Neural cell (in vitro differentiated cells): ENCODE data around the gene KLHL9. TPM values are rescaled to one million over a fixed set of nuclear protein-coding genes. Genes with fewer than 3 reads are reported as not detected.

Experiments
- H2AFZ ChIP-seq: fragments of 200-600, 300-800 bp; sonication (generic), shearing (Covaris generic); 2 replicates; pipeline ENCODE4 v1.6.0; 2014; ENCODE audit warnings: low read depth, mild to moderate bottlenecking, antibody characterized with exemption, low read length, moderate library complexity
- H3F3A ChIP-seq: fragments of 200-600 bp; shearing (Covaris generic); 2 replicates; pipeline ENCODE4 v1.6.1; 2016; ENCODE audit warnings: mild to moderate bottlenecking, moderate library complexity, mixed read lengths, antibody characterized with exemption, low read length; ENCODE audit not compliant: insufficient read depth, poor library complexity, severe bottlenecking
- H3K27ac ChIP-seq: fragments of 200-600, 300-800 bp; sonication (generic), shearing (Covaris generic); 2 replicates; pipeline ENCODE4 v1.5.1; 2014; ENCODE audit warnings: mild to moderate bottlenecking, low read length, moderate library complexity
- H3K27me3 ChIP-seq: fragments of 300-800, 200-600 bp; sonication (generic), shearing (Covaris generic); 2 replicates; pipeline ENCODE4 v1.6.0; 2014; ENCODE audit warnings: mild to moderate bottlenecking, low read depth, low read length, moderate library complexity; ENCODE audit not compliant: insufficient read depth
- H3K36me3 ChIP-seq: fragments of 300-800, 200-600 bp; sonication (generic), shearing (Covaris generic); 2 replicates; pipeline ENCODE4 v1.5.1; 2014; ENCODE audit warnings: mild to moderate bottlenecking, antibody characterized with exemption, low read length, moderate library complexity; ENCODE audit not compliant: insufficient read depth
- H3K4me2 ChIP-seq: fragments of 300-800, 200-600 bp; sonication (generic), shearing (Covaris generic); 2 replicates; pipeline ENCODE4 v1.6.0; 2014; ENCODE audit warnings: mild to moderate bottlenecking, low read length
- H3K4me3 ChIP-seq: fragments of 300-800, 200-600 bp; sonication (generic), shearing (Covaris generic); 2 replicates; pipeline ENCODE4 v1.5.1; 2014; ENCODE audit warnings: mild to moderate bottlenecking, low read length, moderate library complexity
- H3K79me2 ChIP-seq: fragments of 200-600 bp; shearing (Covaris generic); replicated peaks from 2 replicates; pipeline ENCODE4 v1.6.0; 2014; ENCODE audit warnings: mild to moderate bottlenecking, low read length, moderate library complexity; ENCODE audit not compliant: insufficient read depth
- H3K9ac ChIP-seq: fragments of 300-800, 200-600 bp; sonication (generic), shearing (Covaris generic); 2 replicates; pipeline ENCODE4 v1.6.1; 2016; ENCODE audit warnings: mild to moderate bottlenecking, low read length, mixed read lengths
- H3K9me2 ChIP-seq: fragments of 200-600 bp; shearing (Covaris generic); 2 replicates; pipeline ENCODE4 v1.6.1; 2016; ENCODE audit warnings: mild to moderate bottlenecking, low read length, mixed read lengths; ENCODE audit not compliant: insufficient read depth
- H3K9me3 ChIP-seq: fragments of 200-600, 300-800 bp; sonication (generic), shearing (Covaris generic); 2 replicates; pipeline ENCODE4 v1.6.1; 2016; ENCODE audit warnings: mild to moderate bottlenecking, mixed run types, low read length, moderate library complexity, mixed read lengths
- H4K20me1 ChIP-seq: fragments of 200-600 bp; shearing (Covaris generic); 2 replicates; pipeline ENCODE4 v1.6.1; 2016; ENCODE audit warnings: mild to moderate bottlenecking, mixed run types; ENCODE audit not compliant: insufficient read depth
- EP300 ChIP-seq: fragments of 450-650 bp; conservative IDR thresholded peaks from 2 replicates; pipeline ENCODE4 v1.6.1; 2014; ENCODE audit warnings: antibody characterized with exemption, mild to moderate bottlenecking, moderate library complexity; ENCODE audit not compliant: poor library complexity, severe bottlenecking
- EZH2 ChIP-seq: fragments of 200-600, 300-800 bp; shearing (Covaris generic), sonication (generic); IDR thresholded peaks from 2 replicates; pipeline ENCODE4 v1.6.1; 2014; ENCODE audit warnings: antibody characterized with exemption, low read length, borderline replicate concordance, mild to moderate bottlenecking; ENCODE audit not compliant: insufficient read depth, poor library complexity, severe bottlenecking
- MXI1 ChIP-seq: fragments of 450-650 bp; conservative IDR thresholded peaks from 2 replicates; pipeline ENCODE4 v1.6.1; 2014; ENCODE audit warnings: antibody characterized with exemption, mild to moderate bottlenecking; ENCODE audit not compliant: poor library complexity, severe bottlenecking
- POLR2AphosphoS5 ChIP-seq: IDR thresholded peaks from 2 replicates; pipeline ENCODE4 v1.6.1; 2012
- RAD21 ChIP-seq: fragments of 450-650 bp; conservative IDR thresholded peaks from 2 replicates; pipeline ENCODE4 v1.6.1; 2014; ENCODE audit warnings: antibody characterized with exemption, mild to moderate bottlenecking, moderate library complexity
- SMC3 ChIP-seq: fragments of 450-650 bp; conservative IDR thresholded peaks from 2 replicates; pipeline ENCODE4 v1.6.1; 2014; ENCODE audit warnings: antibody characterized with exemption, mild to moderate bottlenecking, moderate library complexity; ENCODE audit not compliant: poor library complexity
- TAF1 ChIP-seq: IDR thresholded peaks from 2 replicates; pipeline ENCODE4 v1.6.1; 2012; ENCODE audit warnings: low read depth
- polyA plus RNA-seq: library from polyadenylated mRNA; depleted of rRNA; stranded (reverse); fragments of >200 nt; gene quantifications from 2 replicates; pipeline ENCODE4 v1.2.3, GENCODE V29; 2014
- TF ChIP-seq, protein P1 (sequence below): IDR thresholded peaks from 2 replicates; pipeline ENCODE4 v1.6.1; 2012; ENCODE audit warnings: borderline replicate concordance
- TF ChIP-seq, protein P2 (sequence below): fragments of 450-650 bp; IDR thresholded peaks from 2 replicates; pipeline ENCODE4 v1.5.1; 2014; ENCODE audit warnings: antibody characterized with exemption, mild to moderate bottlenecking, moderate library complexity; ENCODE audit not compliant: poor library complexity, severe bottlenecking

Gene KLHL9
- polyA plus RNA-seq, 1 donor from 2014 or later, result 40.9 TPM

DNA sequence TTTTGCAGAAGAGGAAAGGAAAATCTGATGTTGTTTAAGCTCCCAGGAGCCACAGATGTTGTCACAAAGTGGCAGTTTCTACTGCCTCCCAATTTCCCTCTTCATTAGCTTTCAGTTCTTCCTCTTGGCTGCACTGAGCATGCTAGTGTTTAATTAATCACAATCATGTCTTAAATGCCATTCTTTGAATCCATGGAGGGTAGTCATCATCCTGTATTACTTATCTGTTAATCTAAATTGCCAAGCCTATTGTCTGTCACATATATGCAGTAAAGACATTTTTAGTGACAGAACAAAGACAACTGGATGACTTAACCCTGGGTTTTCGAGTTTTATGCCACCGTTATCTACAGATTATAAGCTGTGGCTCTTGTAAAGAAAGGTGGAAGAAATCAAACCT is 14.7 kb downstream of the KLHL9 start:
- Histone ChIP-seq H3F3A (no peaks in the 10 kb centered on the region), H3K27ac (peak overlapping the region; percentile 25), H3K4me3 (no peak overlapping the region), H3K27me3 (no peaks in the 10 kb centered on the region), H3K9ac (no peak overlapping the region), H3K9me2 (no peaks in the 10 kb centered on the region), H3K9me3 (no peaks in the 10 kb centered on the region), H3K36me3 (no peaks in the 10 kb centered on the region), H3K79me2 (no peaks in the 10 kb centered on the region), H3K4me2 (no peak overlapping the region), H4K20me1 (no peaks in the 10 kb centered on the region), H2AFZ (no peak overlapping the region)
- no peak for TF ChIP-seq POLR2AphosphoS5
- no peak for TF ChIP-seq RAD21
- no peak for TF ChIP-seq TAF1
- TF ChIP-seq, protein P1, sequence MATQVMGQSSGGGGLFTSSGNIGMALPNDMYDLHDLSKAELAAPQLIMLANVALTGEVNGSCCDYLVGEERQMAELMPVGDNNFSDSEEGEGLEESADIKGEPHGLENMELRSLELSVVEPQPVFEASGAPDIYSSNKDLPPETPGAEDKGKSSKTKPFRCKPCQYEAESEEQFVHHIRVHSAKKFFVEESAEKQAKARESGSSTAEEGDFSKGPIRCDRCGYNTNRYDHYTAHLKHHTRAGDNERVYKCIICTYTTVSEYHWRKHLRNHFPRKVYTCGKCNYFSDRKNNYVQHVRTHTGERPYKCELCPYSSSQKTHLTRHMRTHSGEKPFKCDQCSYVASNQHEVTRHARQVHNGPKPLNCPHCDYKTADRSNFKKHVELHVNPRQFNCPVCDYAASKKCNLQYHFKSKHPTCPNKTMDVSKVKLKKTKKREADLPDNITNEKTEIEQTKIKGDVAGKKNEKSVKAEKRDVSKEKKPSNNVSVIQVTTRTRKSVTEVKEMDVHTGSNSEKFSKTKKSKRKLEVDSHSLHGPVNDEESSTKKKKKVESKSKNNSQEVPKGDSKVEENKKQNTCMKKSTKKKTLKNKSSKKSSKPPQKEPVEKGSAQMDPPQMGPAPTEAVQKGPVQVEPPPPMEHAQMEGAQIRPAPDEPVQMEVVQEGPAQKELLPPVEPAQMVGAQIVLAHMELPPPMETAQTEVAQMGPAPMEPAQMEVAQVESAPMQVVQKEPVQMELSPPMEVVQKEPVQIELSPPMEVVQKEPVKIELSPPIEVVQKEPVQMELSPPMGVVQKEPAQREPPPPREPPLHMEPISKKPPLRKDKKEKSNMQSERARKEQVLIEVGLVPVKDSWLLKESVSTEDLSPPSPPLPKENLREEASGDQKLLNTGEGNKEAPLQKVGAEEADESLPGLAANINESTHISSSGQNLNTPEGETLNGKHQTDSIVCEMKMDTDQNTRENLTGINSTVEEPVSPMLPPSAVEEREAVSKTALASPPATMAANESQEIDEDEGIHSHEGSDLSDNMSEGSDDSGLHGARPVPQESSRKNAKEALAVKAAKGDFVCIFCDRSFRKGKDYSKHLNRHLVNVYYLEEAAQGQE, result no peak
- TF ChIP-seq, protein P2, sequence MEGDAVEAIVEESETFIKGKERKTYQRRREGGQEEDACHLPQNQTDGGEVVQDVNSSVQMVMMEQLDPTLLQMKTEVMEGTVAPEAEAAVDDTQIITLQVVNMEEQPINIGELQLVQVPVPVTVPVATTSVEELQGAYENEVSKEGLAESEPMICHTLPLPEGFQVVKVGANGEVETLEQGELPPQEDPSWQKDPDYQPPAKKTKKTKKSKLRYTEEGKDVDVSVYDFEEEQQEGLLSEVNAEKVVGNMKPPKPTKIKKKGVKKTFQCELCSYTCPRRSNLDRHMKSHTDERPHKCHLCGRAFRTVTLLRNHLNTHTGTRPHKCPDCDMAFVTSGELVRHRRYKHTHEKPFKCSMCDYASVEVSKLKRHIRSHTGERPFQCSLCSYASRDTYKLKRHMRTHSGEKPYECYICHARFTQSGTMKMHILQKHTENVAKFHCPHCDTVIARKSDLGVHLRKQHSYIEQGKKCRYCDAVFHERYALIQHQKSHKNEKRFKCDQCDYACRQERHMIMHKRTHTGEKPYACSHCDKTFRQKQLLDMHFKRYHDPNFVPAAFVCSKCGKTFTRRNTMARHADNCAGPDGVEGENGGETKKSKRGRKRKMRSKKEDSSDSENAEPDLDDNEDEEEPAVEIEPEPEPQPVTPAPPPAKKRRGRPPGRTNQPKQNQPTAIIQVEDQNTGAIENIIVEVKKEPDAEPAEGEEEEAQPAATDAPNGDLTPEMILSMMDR, result no peak
- no peak for TF ChIP-seq SMC3
- no peak for TF ChIP-seq EZH2
- TF ChIP-seq EP300, result no peak
- TF ChIP-seq MXI1, result no peak

DNA sequence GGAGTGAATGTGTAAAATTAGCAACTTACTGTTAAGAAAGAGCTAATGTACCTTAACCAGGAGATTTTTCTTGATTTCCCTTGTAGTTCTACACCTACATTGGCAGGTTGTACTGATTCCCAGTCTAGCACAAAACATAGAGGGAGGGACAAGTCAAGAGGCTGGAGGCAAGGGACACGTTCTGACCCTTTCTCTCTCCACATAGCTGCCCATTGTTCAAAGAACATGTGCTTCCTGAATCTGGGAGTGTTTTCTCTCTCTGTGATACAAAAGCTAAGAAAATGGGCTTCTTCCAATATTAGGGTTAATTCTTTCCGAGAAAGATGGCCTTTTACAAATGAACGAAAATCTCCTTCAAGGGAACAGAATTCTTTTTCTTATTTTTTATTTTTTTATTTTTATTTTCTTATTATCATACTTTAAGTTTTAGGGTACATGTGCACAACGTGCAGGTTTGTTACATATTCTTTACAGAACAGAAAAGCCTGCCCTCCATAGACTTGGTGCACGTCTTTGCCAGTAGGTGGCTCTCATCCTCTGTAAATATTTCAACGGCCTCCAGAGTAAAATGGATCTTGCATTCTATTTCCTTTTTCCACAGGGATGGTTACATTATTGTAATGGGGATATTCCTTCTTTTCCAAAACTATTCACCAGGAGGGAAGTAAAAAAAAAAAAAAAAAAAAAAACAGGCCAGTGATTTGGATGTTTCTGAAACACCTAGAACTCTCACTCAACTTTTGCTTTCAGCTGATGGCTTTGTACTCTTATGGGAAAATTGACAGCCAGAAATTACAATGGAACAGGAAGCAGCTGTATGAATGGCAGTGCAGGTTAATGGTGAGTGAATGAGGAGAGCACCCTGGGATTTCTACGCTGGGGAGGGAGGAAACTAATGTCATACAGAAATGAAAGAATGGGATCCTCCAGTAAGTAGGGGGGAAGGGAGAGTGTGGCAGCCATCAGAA is 17.0 kb downstream of the KLHL9 start:
- no peaks in the 10 kb centered on the region for H4K20me1 ChIP-seq
- H3K9me2 ChIP-seq, result no peaks in the 10 kb centered on the region
- peak overlapping the region; percentile 43 for H3K27ac ChIP-seq
- peak overlapping the region; percentile 9 for H3K4me2 ChIP-seq
- no peaks in the 10 kb centered on the region for H3K27me3 ChIP-seq
- peak; percentile 76 for TF ChIP-seq RAD21
- no peak for TF ChIP-seq EP300
- peak; percentile 21 for TF ChIP-seq POLR2AphosphoS5
- peak; percentile 24 for TF ChIP-seq MXI1
- TF ChIP-seq, protein P1, result no peak
- no peak for TF ChIP-seq EZH2
- TF ChIP-seq TAF1, result no peak
- TF ChIP-seq, protein P2, result peak; percentile 80
- TF ChIP-seq SMC3, result peak; percentile 72
- H3K9me3 ChIP-seq, result no peaks in the 10 kb centered on the region
- no peaks in the 10 kb centered on the region for H3F3A ChIP-seq
- no peak overlapping the region for H3K9ac ChIP-seq
- no peak overlapping the region for H2AFZ ChIP-seq
- no peaks in the 10 kb centered on the region for H3K36me3 ChIP-seq
- H3K4me3 ChIP-seq, result no peak overlapping the region
- H3K79me2 ChIP-seq, result no peaks in the 10 kb centered on the region
